Right cardiac atrium (tissue), 5 donors: Measurements from ENCODE around the gene SLC7A5. TPM values are rescaled to one million over a fixed set of nuclear protein-coding genes. Genes with fewer than 3 reads are reported as not detected.
A peak's percentile ranks its signal among the peaks of the same experiment; 100 is the strongest.
"Not testable (repeated sequence)": the region's sequence is repeated elsewhere in the genome, so short reads cannot be mapped to it uniquely, and the experiment has no call there.

ENCODE experiments used
- ATAC-seq, 2 donors: fragments of 200-7000 bp; cut with Tn5 transposase; one replicate each; pipeline versions ENCODE4 v1.8.0 to v1.9.1; 2020; ENCODE audit warnings: moderate library complexity in 2 of 2, mild to moderate bottlenecking in 1 of 2
- DNase-seq, 3 donors: peaks; one replicate each; pipeline ENCODE4 v3.0.0-alpha.2; 2020
- H3K27ac ChIP-seq: one replicate; pipeline ENCODE4 v1.5.1; 2013; ENCODE audit warnings: mild to moderate bottlenecking, low read length, control low read depth, moderate library complexity
- H3K27me3 ChIP-seq: one replicate; pipeline ENCODE4 v1.6.1; 2013; ENCODE audit not compliant: control insufficient read depth, insufficient read depth
- H3K4me1 ChIP-seq: one replicate; pipeline ENCODE4 v1.6.1; 2013; ENCODE audit warnings: low read length; ENCODE audit not compliant: control insufficient read depth, insufficient read depth
- H3K4me3 ChIP-seq: one replicate; pipeline ENCODE4 v1.5.1; 2013; ENCODE audit warnings: low read length, control low read depth
- H3K9me3 ChIP-seq: one replicate; pipeline ENCODE4 v1.6.1; 2013; ENCODE audit warnings: low read length; ENCODE audit not compliant: control insufficient read depth
- WGBS: extraction: QIAGEN DNeasy Blood & Tissue Kit; methylation state at CpG from one replicate; pipeline ENCODE4 v1.1.7; 2013; 5-methylcytosine and 5-hydroxymethylcytosine counted together
- intact Hi-C, 4 donors: fragments of 100-400 bp; cut with DNase I; formaldehyde crosslinking; loops; one replicate each; pipeline versions ENCODE4 v1.11.0 to v1.14.0; 2022 to 2023
- long read RNA-seq, 4 donors: library from polyadenylated mRNA; unstranded; transcript quantifications; one replicate each; pipeline ENCODE4 v2.0.0, GENCODE V29; 2020 to 2021
- polyA plus RNA-seq: library from polyadenylated mRNA; stranded (reverse); fragments of 200-250 nt; gene quantifications from one replicate; pipeline ENCODE4 v1.2.3, GENCODE V29; 2013
- total RNA-seq, 4 donors: library from RNA; stranded (reverse); fragmentation: NEBNext Ultra II Directional; extraction: Animal tissue kit (Norgen Biotek cat#: 25700); gene quantifications; one replicate each; pipeline ENCODE4 v1.2.1, GENCODE V29; 2021
- donor health status: healthy with polysubstance abuse.
- donor health status: DM: no; HTN: yes; CAD: no.
- donor health status: DM: no; HTN: no; CAD: no.
- donor health status: DM: no; HTN: yes; CAD: no; lungs with severe emphysema.
- donor health status: DM: yes; HTN: yes; CAD: no.

SLC7A5 gene
- total RNA-seq (10 to 100 TPM in 2 of 4 donors, 1 to 10 TPM in 2; 6.6 to 23.3 (median 10.3) TPM), polyA plus RNA-seq (11.6 TPM)
- long read RNA-seq, donor 1, partial matches to known transcripts, result 1 of 6 reads
- long read RNA-seq, donor 1, other reads (novel, unspliced or antisense), result 5 of 6 reads
- long read RNA-seq, donor 2, partial matches to known transcripts, result 0 of 5 reads
- long read RNA-seq, donor 2, other reads (novel, unspliced or antisense), result 5 of 5 reads
- long read RNA-seq, donor 3, partial matches to known transcripts, result 8 of 67 reads
- long read RNA-seq, donor 3, other reads (novel, unspliced or antisense), result 58 of 67 reads
- long read RNA-seq, donor 4, partial matches to known transcripts, result 0 of 7 reads
- long read RNA-seq, donor 4, other reads (novel, unspliced or antisense), result 7 of 7 reads

DNA sequence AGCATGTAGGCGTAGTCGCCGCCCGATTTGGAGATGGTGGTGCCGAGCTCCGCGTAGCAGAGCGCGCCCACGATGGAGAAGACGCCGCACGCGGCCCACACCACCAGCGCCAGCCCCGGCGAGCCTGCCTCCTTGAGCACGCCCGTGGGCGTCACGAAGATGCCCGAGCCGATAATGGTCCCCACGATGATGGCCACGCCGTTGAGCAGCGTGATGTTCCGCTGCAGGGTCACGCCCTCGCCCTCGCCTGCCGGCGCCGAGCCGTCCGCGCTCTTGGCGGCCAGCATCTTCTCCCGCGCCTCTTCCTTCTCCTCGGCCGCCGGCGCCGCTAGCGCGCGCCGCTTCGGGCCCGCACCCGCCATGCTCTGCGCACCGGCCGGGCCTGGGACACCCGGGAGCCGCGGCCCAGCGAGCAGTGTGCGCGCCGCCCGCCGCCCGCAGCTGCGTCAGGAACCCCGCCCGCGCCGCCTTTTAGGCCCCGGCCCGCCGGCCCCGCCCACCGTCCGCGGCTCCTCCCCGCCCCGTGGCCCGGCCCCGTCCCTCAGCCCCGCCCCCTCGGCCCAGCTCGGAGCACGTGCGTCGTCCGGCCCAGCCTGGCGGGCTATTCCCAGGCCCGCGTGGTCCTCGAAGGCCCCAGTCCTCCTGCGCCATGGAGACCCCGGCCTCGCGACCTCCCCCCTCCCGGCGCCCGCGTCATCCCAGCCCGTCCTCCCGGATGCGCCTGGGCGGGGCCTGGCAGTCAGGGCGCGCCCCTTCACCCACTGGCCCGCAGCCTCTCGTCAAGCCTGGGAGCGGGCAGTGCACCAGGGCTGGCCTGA, at the start of gene SLC7A5:
SLC7A5 (minus strand) TSS at position 447 of the 818 bp plus-strand sequence; CDS start at position 362, 85 bp downstream.
- H3K27me3 ChIP-seq, H3K27ac ChIP-seq, H3K4me1 ChIP-seq, H3K9me3 ChIP-seq, intact Hi-C loops: not testable (repeated sequence)
- ATAC-seq (peak; percentile 85 to 88), DNase-seq (peak; percentile 86 to 93 (median 91))
- 4% methylated on average over 109 of the region's 109 CpGs for WGBS
- H3K4me3 ChIP-seq, result peak within 1 kb of the TSS; percentile 56

DNA sequence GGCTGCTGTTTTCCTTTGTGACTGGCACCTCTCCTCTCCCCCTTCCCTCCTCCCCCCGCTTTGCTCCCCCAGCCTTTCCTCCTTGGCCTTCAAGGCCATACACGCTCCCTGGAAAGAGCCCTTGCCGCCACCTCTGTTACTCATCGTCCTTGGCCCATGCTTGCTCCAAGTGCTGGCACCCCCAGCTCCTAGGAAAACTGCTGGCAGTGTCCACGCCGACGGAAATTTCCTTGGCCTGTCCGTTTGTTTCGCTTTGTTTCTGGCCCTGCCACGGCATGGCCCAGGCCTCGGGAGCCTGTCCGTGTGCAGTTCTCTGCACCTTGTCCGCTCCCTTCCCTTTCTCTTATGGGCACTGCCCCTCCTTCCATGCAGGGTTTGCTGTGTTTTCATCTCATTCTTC, 49.0 kb upstream of the SLC7A5 start:
- peak overlapping the region; percentile 10 for H3K27ac ChIP-seq
- H3K4me1 ChIP-seq, result peaks cover 4% of the 10 kb centered on the region
- peak overlapping the region; percentile 7 for H3K4me3 ChIP-seq
- no peaks in the 10 kb centered on the region for H3K9me3 ChIP-seq
- WGBS, result 74% methylated on average over 13 of the region's 13 CpGs
- DNase-seq (peak in 2 of 3 donors; percentile 66 to 70), ATAC-seq (peak in 1 of 2 donors; percentile 54)
- H3K27me3 ChIP-seq, result no peaks in the 10 kb centered on the region
- intact Hi-C loops, result no loop called here

- Histone ChIP-seq H3K4me3 (no peak overlapping the region), H3K27me3 (no peaks in the 10 kb centered on the region), H3K9me3 (no peaks in the 10 kb centered on the region), H3K4me1 (peaks cover 4% of the 10 kb centered on the region), H3K27ac (no peak overlapping the region)
- no peak for DNase-seq
- WGBS, result 74% methylated on average over 9 of the region's 9 CpGs
- intact Hi-C loops, result no loop called here
- ATAC-seq, result no peak
Measured at GRCh38 chr16:87917503-87917902, 48.2 kb upstream of the SLC7A5 start.

DNA sequence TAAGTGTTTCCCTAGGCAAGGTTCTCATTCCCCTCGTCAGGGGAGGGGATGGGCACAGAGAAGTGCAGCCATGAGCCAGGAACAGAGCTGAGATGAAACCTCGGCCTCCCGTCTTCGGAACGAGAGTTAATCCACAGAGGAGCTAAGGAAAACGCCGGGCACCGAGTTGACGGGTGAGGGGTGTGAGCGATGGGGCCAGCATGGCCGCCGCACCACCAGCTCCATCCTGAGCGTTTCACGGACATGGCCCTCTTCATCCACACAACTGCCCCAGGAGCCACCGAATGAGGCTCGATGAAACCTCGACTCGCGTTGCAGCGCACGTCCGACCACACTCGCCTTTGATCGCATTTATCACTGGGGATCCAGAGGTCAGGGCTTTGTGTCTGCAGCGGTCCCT, 45.5 kb upstream of the SLC7A5 start:
- Histone ChIP-seq H3K4me3 (no peak overlapping the region), H3K27ac (no peak overlapping the region), H3K27me3 (no peaks in the 10 kb centered on the region), H3K9me3 (no peaks in the 10 kb centered on the region), H3K4me1 (peaks cover 4% of the 10 kb centered on the region)
- DNase-seq (peak in 2 of 3 donors; percentile 14 to 39), ATAC-seq (no peak)
- WGBS, result 92% methylated on average over 25 of the region's 25 CpGs
- intact Hi-C loops, result no loop called here

- H3K4me1 ChIP-seq, H3K4me3 ChIP-seq, H3K27ac ChIP-seq, H3K27me3 ChIP-seq, intact Hi-C loops, H3K9me3 ChIP-seq, ATAC-seq: not testable (repeated sequence)
- WGBS, result 79% methylated on average over 27 of the region's 27 CpGs
- DNase-seq, result peak in 1 of 3 donors; percentile 14
Measured at GRCh38 chr16:87914021-87914725, 44.9 kb upstream of the SLC7A5 start.

DNA sequence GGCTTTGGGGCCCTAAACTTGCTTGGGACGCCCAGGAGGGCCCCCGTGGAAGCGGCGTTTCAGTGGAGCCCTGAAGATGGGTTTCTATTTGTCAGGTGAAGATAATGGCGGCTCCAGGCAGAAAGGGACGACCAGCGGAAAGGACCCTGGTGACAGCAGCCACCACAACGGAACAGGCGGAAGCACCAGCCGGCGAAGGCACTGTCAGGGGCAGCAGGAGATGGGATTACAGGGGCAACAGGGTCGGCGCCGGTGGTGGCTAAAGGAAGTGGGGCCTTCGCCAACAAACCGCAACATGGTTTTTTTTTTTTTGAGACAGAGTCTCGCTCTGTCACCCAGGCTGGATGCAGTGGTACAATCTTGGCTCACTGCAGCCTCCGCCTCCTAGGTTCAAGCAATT, 43.4 kb upstream of the SLC7A5 start:
- H3K9me3 ChIP-seq, H3K27me3 ChIP-seq, ATAC-seq, intact Hi-C loops, H3K4me1 ChIP-seq, H3K4me3 ChIP-seq, H3K27ac ChIP-seq: not testable (repeated sequence)
- WGBS, result 79% methylated on average over 18 of the region's 18 CpGs
- DNase-seq, result peak in 1 of 3 donors; percentile 9

GRCh38 chr16:87911106-87911763, 41.9 kb upstream of the SLC7A5 start:
- H3K9me3 ChIP-seq, H3K4me3 ChIP-seq, H3K27ac ChIP-seq, intact Hi-C loops, H3K27me3 ChIP-seq, H3K4me1 ChIP-seq: not testable (repeated sequence)
- peak; percentile 88 to 92 for ATAC-seq
- WGBS, result 36% methylated on average over 23 of the region's 23 CpGs
- peak; percentile 84 to 87 (median 86) for DNase-seq

GRCh38 chr16:87909203-87909935, 40.1 kb upstream of the SLC7A5 start:
- not testable (repeated sequence) for H3K4me1 ChIP-seq, H3K9me3 ChIP-seq, H3K27me3 ChIP-seq, H3K27ac ChIP-seq, H3K4me3 ChIP-seq
- DNase-seq (peak; percentile 68 to 89 (median 87)), ATAC-seq (peak in 1 of 2 donors; percentile 48)
- intact Hi-C loops, result loop anchor here in 1 of 4 donors (10.0 kb wide), 1 partner anchor 135 kb away; no protein-coding TSS in a partner anchor
- 34% methylated on average over 36 of the region's 36 CpGs for WGBS

- not testable (repeated sequence) for H3K27me3 ChIP-seq, H3K27ac ChIP-seq, H3K4me3 ChIP-seq, DNase-seq, H3K4me1 ChIP-seq, H3K9me3 ChIP-seq, ATAC-seq
- intact Hi-C loops, result loop anchor here in 1 of 4 donors (10.0 kb wide), 1 partner anchor 133 kb away; no protein-coding TSS in a partner anchor
- WGBS, result 85% methylated on average over 11 of the region's 11 CpGs
Measured at GRCh38 chr16:87908101-87908500, 38.8 kb upstream of the SLC7A5 start.

GRCh38 chr16:87905521-87905920, 36.2 kb upstream of the SLC7A5 start:
- not testable (repeated sequence) for ATAC-seq, H3K27ac ChIP-seq, H3K9me3 ChIP-seq, H3K27me3 ChIP-seq, H3K4me3 ChIP-seq, H3K4me1 ChIP-seq
- intact Hi-C loops, result loop anchor here in 1 of 4 donors (10.0 kb wide), 1 partner anchor 131 kb away; no protein-coding TSS in a partner anchor
- DNase-seq, result peak in 1 of 3 donors; percentile 24
- WGBS, result 90% methylated on average over 7 of the region's 7 CpGs
